ENCODE results near the gene SF3B5. TPM values are rescaled to one million over a fixed set of nuclear protein-coding genes. Genes with fewer than 3 reads are reported as not detected.
"Not testable (repeated sequence)": the region's sequence is repeated elsewhere in the genome, so short reads cannot be mapped to it uniquely, and the experiment has no call there.

The SF3B5 gene
- total RNA-seq, 1 donor from 2014 or later = 96.3 TPM

GRCh38 chr6:144110210-144110609 is 14.8 kb upstream of the SF3B5 start:
- DNase-seq (ENCODE audit: low spot score) = no peak
- intact Hi-C loops (cut with DNase I) = no loop called here

DNA sequence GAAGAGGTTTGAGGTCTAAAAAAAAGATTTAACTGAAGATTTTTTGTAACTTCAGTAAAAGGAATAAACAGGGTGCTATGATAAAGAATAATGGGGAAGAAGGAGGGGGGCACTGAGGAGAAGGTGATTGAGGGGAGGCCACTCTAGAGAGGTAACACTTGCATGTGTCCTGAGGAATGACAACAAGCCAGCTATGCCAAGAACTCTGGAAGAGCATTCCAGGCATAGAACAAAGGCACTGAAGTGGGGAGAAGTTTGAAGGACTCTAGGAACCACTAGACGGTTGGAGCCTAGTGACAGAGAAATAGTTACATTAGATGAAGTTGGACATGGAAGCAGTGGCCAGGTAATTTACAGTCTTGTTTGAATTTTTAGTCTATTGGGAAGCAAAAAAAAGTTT is 10.8 kb upstream of the SF3B5 start:
- DNase-seq (ENCODE audit: low spot score) = no peak
- intact Hi-C loops (cut with DNase I) = loop anchor here (5.0 kb wide), 3 partner anchors 46 to 376 kb away; partner anchors contain the start of genes STX11 and UTRN

- DNase-seq (ENCODE audit: low spot score) = no peak
Observed at GRCh38 chr6:144104898-144105487, 9.6 kb upstream of the SF3B5 start.

GRCh38 chr6:144104488-144104887 is 9.1 kb upstream of the SF3B5 start:
- intact Hi-C loops (cut with DNase I) = no loop called here

More at GRCh38 chr6:144104898-144105487, 9.6 kb upstream of the SF3B5 start:
- intact Hi-C loops (cut with DNase I) = loop anchor here (1.0 to 5.0 kb wide), 4 partner anchors 47 to 377 kb away; partner anchors contain the start of genes STX11 and UTRN

GRCh38 chr6:144103026-144103563 is 7.7 kb upstream of the SF3B5 start:
- no peak for DNase-seq (ENCODE audit: low spot score)
- intact Hi-C loops (cut with DNase I) = no loop called here

More at GRCh38 chr6:144104488-144104887, 9.1 kb upstream of the SF3B5 start:
- no peak for DNase-seq (ENCODE audit: low spot score)

- DNase-seq (ENCODE audit: low spot score) = no peak
- intact Hi-C loops (cut with DNase I) = no loop called here
Observed at GRCh38 chr6:144098993-144099392, 3.6 kb upstream of the SF3B5 start.

- no peak for DNase-seq (ENCODE audit: low spot score)
- intact Hi-C loops (cut with DNase I) = no loop called here
Observed at GRCh38 chr6:144094731-144095133, 641 bp downstream of the SF3B5 start.

DNA sequence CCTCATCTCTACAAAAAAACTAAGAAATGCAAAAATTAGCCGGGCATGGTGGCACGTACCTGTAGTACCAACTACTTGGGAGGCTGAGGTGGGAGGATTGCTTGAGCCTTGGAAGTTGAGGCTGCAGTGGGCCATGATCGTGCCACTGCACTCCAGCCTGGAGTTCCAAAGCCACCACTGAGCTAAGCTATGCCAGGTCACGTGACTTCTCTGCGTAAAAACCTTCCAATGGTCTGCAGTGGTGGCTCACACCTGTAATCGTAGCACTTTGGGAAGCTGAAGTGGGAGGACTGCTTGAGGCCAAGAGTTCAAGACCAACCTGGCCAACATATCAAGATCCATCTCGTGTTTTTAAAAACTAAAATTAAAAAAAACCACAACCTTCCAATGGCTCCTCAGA is 1.7 kb downstream of the SF3B5 start:
- no peak for DNase-seq (ENCODE audit: low spot score)
- intact Hi-C loops (cut with DNase I) = no loop called here

GRCh38 chr6:144093236-144093635 is 2.1 kb downstream of the SF3B5 start:
- DNase-seq (ENCODE audit: low spot score) = no peak
- intact Hi-C loops (cut with DNase I) = no loop called here

DNA sequence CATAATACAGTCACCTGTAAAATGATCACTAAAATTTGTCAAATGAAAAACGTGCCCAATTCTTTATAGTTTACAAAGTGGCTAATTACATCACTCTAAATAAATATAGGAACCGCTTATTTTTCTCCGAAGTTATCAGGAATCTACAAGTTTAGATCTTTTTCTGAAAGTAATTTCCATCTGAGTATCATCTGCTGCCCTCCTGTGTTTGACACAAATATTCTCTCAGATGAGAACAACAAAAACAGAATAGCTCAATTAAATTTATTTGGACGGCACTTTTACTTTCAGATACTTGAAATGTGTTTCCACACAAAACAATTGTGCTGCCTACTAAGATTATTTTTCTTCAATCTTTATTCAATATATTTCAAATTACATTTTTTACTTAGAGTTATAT is 5.0 kb downstream of the SF3B5 start:
- DNase-seq (ENCODE audit: low spot score) = no peak
- intact Hi-C loops (cut with DNase I) = no loop called here

GRCh38 chr6:144087789-144088426 is 7.5 kb downstream of the SF3B5 start:
- DNase-seq (ENCODE audit: low spot score) = no peak
- intact Hi-C loops (cut with DNase I) = no loop called here

- intact Hi-C loops (cut with DNase I) = no loop called here
- DNase-seq (ENCODE audit: low spot score) = no peak
Observed at GRCh38 chr6:144086959-144087358, 8.4 kb downstream of the SF3B5 start.

DNA sequence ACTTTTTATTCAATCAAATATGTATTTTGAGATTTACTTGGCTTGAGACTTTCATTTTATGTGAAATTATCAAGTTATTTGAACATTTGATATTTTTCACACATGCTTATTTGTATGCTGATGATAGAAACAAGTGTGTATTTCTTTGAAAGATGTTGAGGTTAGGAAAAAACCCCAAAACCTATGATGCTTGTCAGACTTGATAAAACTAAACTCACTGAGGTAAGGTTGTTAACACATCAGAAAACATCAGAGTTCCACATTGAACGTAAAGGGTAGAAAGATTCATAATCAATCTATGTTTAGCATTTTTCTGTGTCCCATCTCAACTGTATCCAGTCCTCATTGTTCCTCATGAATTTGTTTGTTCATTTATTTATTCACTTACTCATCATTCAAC is 12.2 kb downstream of the SF3B5 start:
- no peak for DNase-seq (ENCODE audit: low spot score)
- intact Hi-C loops (cut with DNase I) = no loop called here

DNA sequence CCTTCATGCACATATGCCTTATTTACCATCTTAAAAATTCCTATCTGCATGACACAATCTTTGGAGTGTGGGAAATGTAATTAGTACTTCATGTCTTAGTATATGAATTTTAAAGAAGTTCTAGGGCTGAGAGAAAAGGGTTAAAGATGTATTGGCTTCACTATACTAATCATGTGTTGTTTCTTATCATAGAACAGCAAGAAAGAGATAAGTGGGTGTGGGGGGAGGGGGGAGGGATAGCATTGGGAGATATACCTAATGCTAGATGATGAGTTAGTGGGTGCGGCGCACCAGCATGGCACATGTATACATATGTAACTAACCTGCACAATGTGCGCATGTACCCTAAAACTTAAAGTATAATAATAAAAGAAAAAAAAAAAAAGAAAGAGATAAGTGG is 13.0 kb downstream of the SF3B5 start:
- intact Hi-C loops (cut with DNase I); DNase-seq (ENCODE audit: low spot score): not testable (repeated sequence)

GRCh38 chr6:144077871-144078270 is 17.5 kb downstream of the SF3B5 start:
- intact Hi-C loops (cut with DNase I) = no loop called here
- no peak for DNase-seq (ENCODE audit: low spot score)

DNA sequence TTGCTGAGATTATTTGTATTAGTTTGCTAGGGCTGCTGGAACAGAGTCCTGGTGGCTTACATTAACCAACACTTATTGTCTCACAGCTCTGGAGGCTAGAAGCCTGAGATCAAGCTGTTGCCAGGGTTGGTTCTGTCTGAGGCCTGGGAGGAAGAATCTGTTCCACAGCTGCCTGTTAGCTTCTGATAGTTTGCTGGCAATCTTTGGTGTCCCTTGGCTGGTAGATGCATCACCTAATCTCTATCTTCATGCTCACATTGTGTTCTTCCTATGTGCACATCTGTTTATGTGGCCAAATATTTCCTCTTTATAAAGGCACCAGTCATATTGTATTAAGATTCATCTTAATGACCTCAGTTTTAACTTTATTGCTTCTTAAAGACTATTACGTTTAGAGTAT is 19.5 kb downstream of the SF3B5 start:
- intact Hi-C loops (cut with DNase I) = no loop called here
- no peak for DNase-seq (ENCODE audit: low spot score)

DNA sequence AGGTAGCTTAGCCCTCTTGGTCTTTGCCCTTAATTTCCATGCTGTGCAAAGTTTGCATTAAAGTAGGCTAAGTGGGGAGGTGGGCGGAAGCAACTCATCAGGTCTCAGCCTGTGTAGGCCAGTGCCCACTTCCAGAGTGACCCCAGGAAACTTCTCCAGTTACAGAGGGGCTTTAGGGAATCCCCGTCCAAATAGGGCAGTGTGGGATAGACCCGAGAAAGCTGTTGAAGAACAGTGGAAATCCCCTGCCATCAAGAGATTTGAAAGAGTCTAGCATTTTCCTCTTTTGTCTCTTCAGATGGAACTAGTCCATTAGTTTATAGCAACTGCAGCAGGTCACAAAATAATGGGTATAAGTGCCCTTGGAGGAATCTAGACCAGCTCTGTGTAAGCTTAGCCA is 20.2 kb downstream of the SF3B5 start:
- intact Hi-C loops (cut with DNase I) = no loop called here
- no peak for DNase-seq (ENCODE audit: low spot score)

DNA sequence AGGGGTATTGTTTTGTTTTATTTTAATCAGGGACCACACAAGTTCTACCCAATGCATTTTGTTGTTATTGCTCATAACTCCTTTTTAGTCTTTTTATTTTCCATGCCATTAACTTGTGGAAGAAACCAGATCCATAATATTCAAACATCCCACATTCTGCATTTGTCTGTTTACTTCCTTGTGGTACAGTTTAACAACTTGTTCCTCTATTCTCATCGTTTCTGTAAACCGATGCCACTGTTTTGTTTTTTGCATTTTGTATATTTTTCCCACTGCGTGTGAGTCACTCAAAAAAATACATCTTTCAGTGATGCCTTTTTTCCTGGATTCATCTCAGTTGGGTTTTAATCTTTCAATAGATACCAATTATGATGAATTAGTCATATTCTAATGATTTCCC is 22.3 kb downstream of the SF3B5 start:
- DNase-seq (ENCODE audit: low spot score) = no peak
- intact Hi-C loops (cut with DNase I) = no loop called here

DNA sequence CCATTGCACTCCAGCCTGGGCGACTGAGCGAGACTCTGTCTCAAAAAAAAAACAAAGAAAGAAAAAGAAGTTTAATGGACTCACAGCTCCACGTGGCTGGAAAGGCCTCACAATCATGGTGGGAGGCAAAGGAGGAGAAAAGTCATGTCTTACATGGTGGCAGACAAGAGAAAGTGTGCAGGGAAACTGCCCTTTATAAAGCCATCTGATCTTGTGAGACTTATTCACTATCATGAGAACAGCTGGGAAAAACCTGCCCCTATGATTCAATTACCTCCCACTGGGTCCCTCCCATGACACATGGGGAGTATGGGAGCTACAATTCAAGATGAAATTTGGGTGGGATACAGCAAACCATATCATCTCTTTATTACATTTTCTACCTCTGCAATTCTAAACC is 25.9 kb downstream of the SF3B5 start:
- intact Hi-C loops (cut with DNase I) = no loop called here
- no peak for DNase-seq (ENCODE audit: low spot score)

GRCh38 chr6:144068794-144069193 is 26.6 kb downstream of the SF3B5 start:
- DNase-seq (ENCODE audit: low spot score) = no peak
- intact Hi-C loops (cut with DNase I) = no loop called here
